HCT116 (cell line): ENCODE measurements around the gene COL21A1.

Source experiments
- EZH2phosphoT487 ChIP-seq: fragments of 200-600 bp; IDR thresholded peaks from 2 replicates; pipeline ENCODE4 v1.6.1; 2018; ENCODE audit warnings: antibody characterized with exemption, borderline replicate concordance
- YY1 ChIP-seq: IDR thresholded peaks from 2 replicates; pipeline ENCODE4 v1.6.1; 2011; ENCODE audit warnings: low read length, low read depth, moderate library complexity, mild to moderate bottlenecking; ENCODE audit not compliant: insufficient replicate concordance; ENCODE audit errors: extremely low read depth
- TF ChIP-seq, protein P1 (sequence below), 3 experiments: fragments of 200-600 bp in 1 of 3; sonication (generic) in 1 of 3; IDR thresholded peaks in 2 of 3; conservative IDR thresholded peaks in 1 of 3; 2 replicates each; pipeline ENCODE4 v1.5.1; 2012 to 2017; ENCODE audit warnings: low read depth in 2 of 3, low read length in 2 of 3, antibody characterized with exemption in 1 of 3, borderline replicate concordance in 1 of 3, control low read depth in 1 of 3, mild to moderate bottlenecking in 1 of 3, mixed read lengths in 1 of 3, mixed run types in 1 of 3, moderate library complexity in 1 of 3; ENCODE audit not compliant: insufficient read depth in 1 of 3

GRCh38 chr6:56292505-56293181, 45.3 kb upstream of the COL21A1 start:
- TF ChIP-seq, protein P1, sequence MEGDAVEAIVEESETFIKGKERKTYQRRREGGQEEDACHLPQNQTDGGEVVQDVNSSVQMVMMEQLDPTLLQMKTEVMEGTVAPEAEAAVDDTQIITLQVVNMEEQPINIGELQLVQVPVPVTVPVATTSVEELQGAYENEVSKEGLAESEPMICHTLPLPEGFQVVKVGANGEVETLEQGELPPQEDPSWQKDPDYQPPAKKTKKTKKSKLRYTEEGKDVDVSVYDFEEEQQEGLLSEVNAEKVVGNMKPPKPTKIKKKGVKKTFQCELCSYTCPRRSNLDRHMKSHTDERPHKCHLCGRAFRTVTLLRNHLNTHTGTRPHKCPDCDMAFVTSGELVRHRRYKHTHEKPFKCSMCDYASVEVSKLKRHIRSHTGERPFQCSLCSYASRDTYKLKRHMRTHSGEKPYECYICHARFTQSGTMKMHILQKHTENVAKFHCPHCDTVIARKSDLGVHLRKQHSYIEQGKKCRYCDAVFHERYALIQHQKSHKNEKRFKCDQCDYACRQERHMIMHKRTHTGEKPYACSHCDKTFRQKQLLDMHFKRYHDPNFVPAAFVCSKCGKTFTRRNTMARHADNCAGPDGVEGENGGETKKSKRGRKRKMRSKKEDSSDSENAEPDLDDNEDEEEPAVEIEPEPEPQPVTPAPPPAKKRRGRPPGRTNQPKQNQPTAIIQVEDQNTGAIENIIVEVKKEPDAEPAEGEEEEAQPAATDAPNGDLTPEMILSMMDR (IDR thresholded peaks at IDR 0.05 in 2 of 3, conservative IDR thresholded peaks at IDR 0.05 in 1 of 3; ENCODE audit: borderline replicate concordance in 1 of 3, insufficient read depth in 1 of 3, low read depth in 2 of 3, low read length in 2 of 3): peak; percentile 50 to 80 (median 74); a peak in 5 of 6 replicates
- TF ChIP-seq EZH2phosphoT487 (no peak), YY1 (no peak)
